ENCODE data around the gene RFPL4A.
"Not testable (repeated sequence)": the region's sequence is repeated elsewhere in the genome, so short reads cannot be mapped to it uniquely, and the experiment has no call there.

Gene RFPL4A

GRCh38 chr19:55766466-55766865, 7.6 kb downstream of the RFPL4A start:
- Mint-ChIP-seq H3K4me3 (no peak overlapping the region), H3K4me1 (no peaks in the 10 kb centered on the region), H3K36me3 (no peaks in the 10 kb centered on the region), H3K27me3 (no peaks in the 10 kb centered on the region), H3K27ac (no peak overlapping the region), H3K9me3 (peaks cover under 1% of the 10 kb centered on the region)
- CTCF ChIA-PET, result no interaction called here
- DNase-seq, result no peak

GRCh38 chr19:55768818-55769217, 9.9 kb downstream of the RFPL4A start, which contains the start of gene RFPL4AL1:
Gene RFPL4AL1 (plus strand): TSS chr19:55769118. CDS start chr19:55771805, 2,687 bp downstream.
- H3K4me3 Mint-ChIP-seq, H3K4me1 Mint-ChIP-seq, H3K27me3 Mint-ChIP-seq, H3K27ac Mint-ChIP-seq, CTCF ChIA-PET, H3K9me3 Mint-ChIP-seq, H3K36me3 Mint-ChIP-seq, DNase-seq: not testable (repeated sequence)

- CTCF ChIA-PET, H3K4me3 Mint-ChIP-seq, DNase-seq, H3K36me3 Mint-ChIP-seq, H3K9me3 Mint-ChIP-seq, H3K4me1 Mint-ChIP-seq, H3K27ac Mint-ChIP-seq, H3K27me3 Mint-ChIP-seq: not testable (repeated sequence)
Measured at GRCh38 chr19:55769632-55770031, 10.7 kb downstream of the RFPL4A start.

- DNase-seq, result peak; percentile 21
- peaks cover 7% of the 10 kb centered on the region for H3K27me3 Mint-ChIP-seq
- no peak overlapping the region for H3K27ac Mint-ChIP-seq
- no peaks in the 10 kb centered on the region for H3K9me3 Mint-ChIP-seq
- no peaks in the 10 kb centered on the region for H3K36me3 Mint-ChIP-seq
- CTCF ChIA-PET, result no interaction called here
- H3K4me1 Mint-ChIP-seq, result no peaks in the 10 kb centered on the region
- H3K4me3 Mint-ChIP-seq, result no peak overlapping the region
Measured at GRCh38 chr19:55777528-55777927, 18.6 kb downstream of the RFPL4A start.

DNA sequence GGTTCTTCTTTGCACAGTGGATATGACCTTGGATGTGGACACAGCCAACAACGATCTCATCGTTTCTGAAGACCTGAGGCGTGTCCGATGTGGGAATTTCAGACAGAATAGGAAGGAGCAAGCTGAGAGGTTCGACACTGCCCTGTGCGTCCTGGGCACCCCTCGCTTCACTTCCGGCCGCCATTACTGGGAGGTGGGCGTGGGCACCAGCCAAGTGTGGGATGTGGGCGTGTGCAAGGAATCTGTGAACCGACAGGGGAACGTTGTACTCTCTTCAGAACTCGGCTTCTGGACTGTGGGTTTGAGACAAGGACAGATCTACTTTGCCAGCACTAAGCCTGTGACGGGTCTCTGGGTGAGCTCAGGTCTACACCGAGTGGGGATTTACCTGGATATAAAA, 19.4 kb downstream of the RFPL4A start:
- no peak overlapping the region for H3K4me3 Mint-ChIP-seq
- DNase-seq, result no peak
- H3K4me1 Mint-ChIP-seq, result no peaks in the 10 kb centered on the region
- no peaks in the 10 kb centered on the region for H3K9me3 Mint-ChIP-seq
- CTCF ChIA-PET, result interaction anchor here (1.2 kb wide), 1 partner anchor 475 kb away, joined by 3 read pairs; no protein-coding TSS in a partner anchor
- no peaks in the 10 kb centered on the region for H3K36me3 Mint-ChIP-seq
- peaks cover 7% of the 10 kb centered on the region for H3K27me3 Mint-ChIP-seq
- H3K27ac Mint-ChIP-seq, result no peak overlapping the region

- Mint-ChIP-seq H3K27me3 (peaks cover 4% of the 10 kb centered on the region), H3K27ac (no peak overlapping the region), H3K9me3 (no peaks in the 10 kb centered on the region), H3K4me1 (no peaks in the 10 kb centered on the region), H3K36me3 (no peaks in the 10 kb centered on the region), H3K4me3 (no peak overlapping the region)
- CTCF ChIA-PET, result no interaction called here
- no peak for DNase-seq
Measured at GRCh38 chr19:55781112-55781511, 22.2 kb downstream of the RFPL4A start.

DNA sequence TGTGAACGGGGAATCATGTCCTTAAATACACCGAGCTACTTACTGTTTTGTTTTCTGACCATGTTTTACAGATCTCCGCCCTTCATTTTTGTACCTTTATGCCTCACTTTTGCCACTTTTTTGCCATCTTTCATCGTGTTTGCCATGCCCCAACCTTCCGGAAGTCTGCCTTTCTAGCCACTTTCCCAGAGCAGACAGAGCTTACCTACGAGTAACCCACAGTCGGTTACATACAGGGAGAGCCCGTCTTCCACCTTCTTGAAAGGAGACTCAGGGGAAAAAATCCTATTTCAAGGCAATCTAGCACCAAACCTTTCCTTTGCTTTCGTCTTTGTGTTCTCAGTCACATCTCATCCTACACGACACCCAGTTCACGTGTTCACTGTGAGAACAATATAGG, 36.1 kb downstream of the RFPL4A start:
- no peak overlapping the region for H3K27ac Mint-ChIP-seq
- H3K9me3 Mint-ChIP-seq, result no peaks in the 10 kb centered on the region
- no peaks in the 10 kb centered on the region for H3K36me3 Mint-ChIP-seq
- CTCF ChIA-PET, result no interaction called here
- H3K27me3 Mint-ChIP-seq, result no peaks in the 10 kb centered on the region
- no peak overlapping the region for H3K4me3 Mint-ChIP-seq
- H3K4me1 Mint-ChIP-seq, result no peaks in the 10 kb centered on the region
- no peak for DNase-seq

- Mint-ChIP-seq H3K4me1 (no peaks in the 10 kb centered on the region), H3K9me3 (peaks cover 10% of the 10 kb centered on the region), H3K36me3 (no peaks in the 10 kb centered on the region), H3K27ac (no peak overlapping the region), H3K27me3 (no peaks in the 10 kb centered on the region), H3K4me3 (no peak overlapping the region)
- CTCF ChIA-PET, result no interaction called here
- DNase-seq, result no peak
Measured at GRCh38 chr19:55801416-55801815, 42.5 kb downstream of the RFPL4A start.

- no peak for DNase-seq
- no peak overlapping the region for H3K4me3 Mint-ChIP-seq
- H3K4me1 Mint-ChIP-seq, result no peaks in the 10 kb centered on the region
- no peaks in the 10 kb centered on the region for H3K36me3 Mint-ChIP-seq
- H3K27me3 Mint-ChIP-seq, result no peaks in the 10 kb centered on the region
- H3K27ac Mint-ChIP-seq, result no peak overlapping the region
- CTCF ChIA-PET, result no interaction called here
- peaks cover 15% of the 10 kb centered on the region for H3K9me3 Mint-ChIP-seq
Measured at GRCh38 chr19:55802281-55802680, 43.4 kb downstream of the RFPL4A start.

DNA sequence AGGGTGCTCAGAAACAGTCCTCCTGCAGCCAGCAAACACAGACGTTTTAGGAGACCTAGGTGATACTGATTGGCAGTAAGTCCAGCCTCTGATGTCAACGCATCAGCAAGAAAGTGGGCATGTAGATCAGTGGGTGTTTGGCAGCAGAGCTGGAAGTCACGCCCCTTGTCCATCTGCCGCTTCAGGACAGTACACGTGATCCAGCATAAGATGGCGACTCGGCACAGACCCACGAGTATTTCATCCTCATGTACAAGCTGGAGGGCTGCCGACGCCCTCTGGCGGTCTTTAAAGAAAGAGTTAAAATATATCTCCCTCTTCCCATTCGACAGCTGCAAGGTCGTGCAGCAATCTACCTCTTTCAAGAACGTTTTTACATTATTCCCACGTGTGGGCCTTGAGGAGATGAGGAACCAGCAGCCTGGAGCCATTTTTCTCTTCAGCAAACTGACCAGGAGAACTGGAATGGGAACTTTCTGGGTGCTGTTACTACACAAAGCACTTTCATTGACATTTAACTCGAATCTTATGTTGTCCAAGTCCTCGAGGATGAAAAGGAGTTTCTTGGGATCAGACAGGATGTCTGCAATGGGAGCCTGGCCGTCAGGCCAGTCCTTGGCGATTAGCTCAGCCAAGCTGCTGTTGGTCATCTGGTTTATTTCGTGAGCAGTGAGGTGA, 50.6 kb downstream of the RFPL4A start:
- peak; percentile 50 for DNase-seq
- no peak overlapping the region for H3K27ac Mint-ChIP-seq

GRCh38 chr19:55811340-55811739, 52.4 kb downstream of the RFPL4A start:
- Mint-ChIP-seq H3K4me1 (peaks cover 4% of the 10 kb centered on the region), H3K27me3 (no peaks in the 10 kb centered on the region), H3K4me3 (no peak overlapping the region), H3K27ac (no peak overlapping the region), H3K9me3 (peaks cover 9% of the 10 kb centered on the region), H3K36me3 (no peaks in the 10 kb centered on the region)
- CTCF ChIA-PET, result interaction anchor here (3.4 kb wide), 1 partner anchor 179 kb away, joined by 22 read pairs; no protein-coding TSS in a partner anchor
- no peak for DNase-seq

More for the DNA sequence above, 50.6 kb downstream of the RFPL4A start:
- peaks cover 4% of the 10 kb centered on the region for H3K4me1 Mint-ChIP-seq
- peaks cover 11% of the 10 kb centered on the region for H3K9me3 Mint-ChIP-seq
- CTCF ChIA-PET, result interaction anchor here (1.2 to 3.4 kb wide), 3 partner anchors 152 to 182 kb away, joined by 3 to 22 read pairs (median 3); no protein-coding TSS in a partner anchor
- no peaks in the 10 kb centered on the region for H3K27me3 Mint-ChIP-seq
- H3K4me3 Mint-ChIP-seq, result no peak overlapping the region
- no peaks in the 10 kb centered on the region for H3K36me3 Mint-ChIP-seq

- no peaks in the 10 kb centered on the region for H3K27me3 Mint-ChIP-seq
- DNase-seq, result no peak
- no peak overlapping the region for H3K27ac Mint-ChIP-seq
- no peaks in the 10 kb centered on the region for H3K36me3 Mint-ChIP-seq
- H3K4me3 Mint-ChIP-seq, result no peak overlapping the region
- H3K4me1 Mint-ChIP-seq, result peaks cover 4% of the 10 kb centered on the region
- CTCF ChIA-PET, result no interaction called here
- H3K9me3 Mint-ChIP-seq, result peaks cover 4% of the 10 kb centered on the region
Measured at GRCh38 chr19:55812449-55812848, 53.6 kb downstream of the RFPL4A start.
